ENCODE data around the gene IGF2BP2. TPM values are rescaled to one million over a fixed set of nuclear protein-coding genes. Genes with fewer than 3 reads are reported as not detected.

IGF2BP2 gene
- total and polyA plus RNA-seq, 2 donors (not counting 1 experiment from before 2014, with no cell fraction given) = 0.01 TPM; not detected in 1

GRCh38 chr3:185625784-185626183 is 199.1 kb downstream of the IGF2BP2 start:
- intact Hi-C loops (cut with micrococcal nuclease) = no loop called here
- H3K4me1 Mint-ChIP-seq = no peaks in the 10 kb centered on the region
- Histone ChIP-seq H3K9ac (ENCODE audit: low read length) (no peak overlapping the region), H3K9me3 (ENCODE audit: control extremely low read depth in 1 of 3, control insufficient read depth in 2 of 3, insufficient read depth in 1 of 3, low read length in 2 of 3) (no peaks in the 10 kb centered on the region), H3K79me2 (ENCODE audit: control insufficient read depth, insufficient read depth, low read length) (no peaks in the 10 kb centered on the region), H2AFZ (ENCODE audit: insufficient read depth, low read depth, low read length, poor library complexity, severe bottlenecking) (no peak overlapping the region), H3K4me2 (replicated peaks; ENCODE audit: low read depth, low read length, poor library complexity, severe bottlenecking) (no peak overlapping the region), H3K36me3 (replicated peaks in 1 of 2; ENCODE audit: control extremely low read depth in 1 of 2, control insufficient read depth in 1 of 2, extremely low read depth in 1 of 2, insufficient read depth in 2 of 2, low read length in 1 of 2) (peaks cover 13 to 62% of the 10 kb centered on the region in 2 experiments), H4K20me1 (ENCODE audit: control insufficient read depth, insufficient read depth, low read length, poor library complexity, severe bottlenecking) (no peaks in the 10 kb centered on the region), H3K4me1 (ENCODE audit: control insufficient read depth in 2 of 2, insufficient read depth in 2 of 2, low read length in 2 of 2) (no peaks in the 10 kb centered on the region), H3K4me3 (ENCODE audit: control extremely low read depth in 1 of 5, extremely low read depth in 1 of 5, insufficient read depth in 1 of 5, low read depth in 2 of 5, low read length in 4 of 5) (no peak overlapping the region), H3K27me3 (replicated peaks in 1 of 4; ENCODE audit: control extremely low read depth in 1 of 4, control insufficient read depth in 3 of 4, insufficient read depth in 4 of 4, low read length in 3 of 4) (no peaks in the 10 kb centered on the region), H3K27ac (ENCODE audit: low read length in 2 of 2) (no peak overlapping the region)
- DNase-seq (no peak), ATAC-seq (ENCODE audit: low read depth) (no peak)
- no CpG with 5 or more reads among the region's 1 CpG for WGBS (ENCODE audit: insufficient coverage)
- H3K9me3 Mint-ChIP-seq (ENCODE audit: insufficient read depth) = no peaks in the 10 kb centered on the region
- ChIA-PET POLR2A (no interaction called here), CTCF (no interaction called here)
- TF ChIP-seq EZH2 (IDR thresholded peaks at IDR 0.05; ENCODE audit: borderline replicate concordance, insufficient read depth, low read depth, low read length, poor library complexity, severe bottlenecking) = no peak
- TF ChIP-seq CTCF (IDR thresholded peaks at IDR 0.05) = no peak
- H3K27ac Mint-ChIP-seq = no peak overlapping the region
- H3K27me3 Mint-ChIP-seq = no peaks in the 10 kb centered on the region
- H3K4me3 Mint-ChIP-seq = no peak overlapping the region

GRCh38 chr3:185623939-185624665 is 200.7 kb downstream of the IGF2BP2 start:
- H3K36me3 ChIP-seq (replicated peaks in 1 of 2; ENCODE audit: control extremely low read depth in 1 of 2, control insufficient read depth in 1 of 2, extremely low read depth in 1 of 2, insufficient read depth in 2 of 2, low read length in 1 of 2) = peaks cover 14 to 68% of the 10 kb centered on the region in 2 experiments
- no peaks in the 10 kb centered on the region for H3K4me1 ChIP-seq (ENCODE audit: control insufficient read depth in 2 of 2, insufficient read depth in 2 of 2, low read length in 2 of 2)
- peak; percentile 12 for DNase-seq
- H3K4me2 ChIP-seq (replicated peaks; ENCODE audit: low read depth, low read length, poor library complexity, severe bottlenecking) = no peak overlapping the region
- H3K27ac ChIP-seq (ENCODE audit: low read length in 2 of 2) = no peak overlapping the region
- WGBS (ENCODE audit: insufficient coverage) = 97% methylated on average over 4 of the region's 7 CpGs
- ChIA-PET CTCF (no interaction called here), POLR2A (no interaction called here)
- TF ChIP-seq EZH2 (IDR thresholded peaks at IDR 0.05; ENCODE audit: borderline replicate concordance, insufficient read depth, low read depth, low read length, poor library complexity, severe bottlenecking) (no peak), CTCF (IDR thresholded peaks at IDR 0.05) (no peak)
- H3K4me1 Mint-ChIP-seq = no peaks in the 10 kb centered on the region
- no peak overlapping the region for H3K4me3 Mint-ChIP-seq
- H3K9ac ChIP-seq (ENCODE audit: low read length) = no peak overlapping the region
- H3K27me3 ChIP-seq (replicated peaks in 1 of 4; ENCODE audit: control extremely low read depth in 1 of 4, control insufficient read depth in 3 of 4, insufficient read depth in 4 of 4, low read length in 3 of 4) = no peaks in the 10 kb centered on the region
- no peak overlapping the region for H3K4me3 ChIP-seq (ENCODE audit: control extremely low read depth in 1 of 5, extremely low read depth in 1 of 5, insufficient read depth in 1 of 5, low read depth in 2 of 5, low read length in 4 of 5)
- H3K27ac Mint-ChIP-seq = no peak overlapping the region
- H3K27me3 Mint-ChIP-seq = no peaks in the 10 kb centered on the region
- H4K20me1 ChIP-seq (ENCODE audit: control insufficient read depth, insufficient read depth, low read length, poor library complexity, severe bottlenecking) = no peaks in the 10 kb centered on the region
- no peak for ATAC-seq (ENCODE audit: low read depth)
- H3K79me2 ChIP-seq (ENCODE audit: control insufficient read depth, insufficient read depth, low read length) = no peaks in the 10 kb centered on the region
- no peak overlapping the region for H2AFZ ChIP-seq (ENCODE audit: insufficient read depth, low read depth, low read length, poor library complexity, severe bottlenecking)
- no peaks in the 10 kb centered on the region for H3K9me3 Mint-ChIP-seq (ENCODE audit: insufficient read depth)
- no peaks in the 10 kb centered on the region for H3K9me3 ChIP-seq (ENCODE audit: control extremely low read depth in 1 of 3, control insufficient read depth in 2 of 3, insufficient read depth in 1 of 3, low read length in 2 of 3)
- intact Hi-C loops (cut with micrococcal nuclease) = no loop called here
